Esophagus mucosa (tissue), 1 donor: ENCODE measurements around the gene ATG4D. TPM values are rescaled to one million over a fixed set of nuclear protein-coding genes. Genes with fewer than 3 reads are reported as not detected.
"Not testable (repeated sequence)": the region's sequence is repeated elsewhere in the genome, so short reads cannot be mapped to it uniquely, and the experiment has no call there.

ENCODE experiments used
- ATAC-seq: fragments of 200-7000 bp; cut with Tn5 transposase; one replicate; pipeline ENCODE4 v1.9.1; 2020
- total RNA-seq: library from RNA; stranded (reverse); gene quantifications from one replicate; pipeline ENCODE4 v1.2.4, GENCODE V29; 2023
- donor health status: DM: yes; HTN: yes; CAD: no.

The ATG4D gene
- total RNA-seq, 1 donor from 2014 or later: 42.2 TPM

- peak; percentile 90 for ATAC-seq
Observed at GRCh38 chr19:10520652-10521318, 22.9 kb upstream of the ATG4D start.

- no peak for ATAC-seq
Observed at GRCh38 chr19:10521461-10522171, 22.1 kb upstream of the ATG4D start.

DNA sequence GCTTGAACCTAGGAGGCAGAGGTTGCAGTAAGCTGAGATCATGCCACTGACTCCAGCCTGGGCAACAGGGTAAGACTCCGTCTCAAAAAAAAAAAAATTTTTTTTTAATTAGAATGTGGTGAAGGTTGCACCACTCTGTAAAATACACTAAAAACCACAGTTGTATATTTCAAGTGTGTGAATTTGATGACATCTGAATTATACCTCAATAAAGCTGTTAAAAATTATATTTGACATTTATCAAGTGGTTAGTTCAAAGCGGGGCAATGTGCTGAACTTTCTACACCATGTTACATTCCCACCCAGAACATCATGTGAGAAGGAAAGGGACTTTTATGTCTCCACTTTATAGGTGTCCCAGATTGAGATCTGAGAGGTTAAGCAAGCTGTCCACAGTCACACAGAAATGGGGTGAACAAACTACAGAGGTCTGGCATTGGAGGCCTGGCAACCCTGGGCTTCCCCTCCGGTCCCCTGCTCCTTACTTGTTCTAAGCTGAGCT lies 20.5 kb upstream of the ATG4D start:
- no peak for ATAC-seq

DNA sequence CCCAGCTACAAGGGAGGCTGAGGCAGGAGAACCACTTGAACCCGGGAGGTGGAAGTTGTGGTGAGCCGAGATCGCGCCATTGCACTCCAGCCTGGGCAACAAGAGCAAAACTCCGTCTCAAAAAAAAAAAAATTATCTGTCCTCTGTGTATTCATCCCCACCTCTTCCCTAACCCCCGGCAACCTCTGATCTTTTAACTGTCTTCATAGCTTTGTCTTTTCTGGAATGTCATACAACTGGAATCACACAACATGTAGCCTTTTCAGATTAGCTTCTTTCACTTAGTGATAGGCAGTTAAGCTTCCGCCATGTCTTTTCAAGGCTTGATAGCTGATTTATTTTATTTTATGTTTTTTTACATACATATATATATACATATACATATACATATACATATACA lies 18.1 kb upstream of the ATG4D start:
- ATAC-seq: no peak

- not testable (repeated sequence) for ATAC-seq
Observed at GRCh38 chr19:10526887-10527286, 16.8 kb upstream of the ATG4D start.

- ATAC-seq: no peak
Observed at GRCh38 chr19:10532457-10532856, 11.2 kb upstream of the ATG4D start.

- ATAC-seq: peak; percentile 59
Observed at GRCh38 chr19:10533646-10534386, 9.9 kb upstream of the ATG4D start.

- peak; percentile 87 for ATAC-seq
Observed at GRCh38 chr19:10535613-10536012, 8.1 kb upstream of the ATG4D start.

GRCh38 chr19:10537668-10538067 lies 6.0 kb upstream of the ATG4D start:
- no peak for ATAC-seq

DNA sequence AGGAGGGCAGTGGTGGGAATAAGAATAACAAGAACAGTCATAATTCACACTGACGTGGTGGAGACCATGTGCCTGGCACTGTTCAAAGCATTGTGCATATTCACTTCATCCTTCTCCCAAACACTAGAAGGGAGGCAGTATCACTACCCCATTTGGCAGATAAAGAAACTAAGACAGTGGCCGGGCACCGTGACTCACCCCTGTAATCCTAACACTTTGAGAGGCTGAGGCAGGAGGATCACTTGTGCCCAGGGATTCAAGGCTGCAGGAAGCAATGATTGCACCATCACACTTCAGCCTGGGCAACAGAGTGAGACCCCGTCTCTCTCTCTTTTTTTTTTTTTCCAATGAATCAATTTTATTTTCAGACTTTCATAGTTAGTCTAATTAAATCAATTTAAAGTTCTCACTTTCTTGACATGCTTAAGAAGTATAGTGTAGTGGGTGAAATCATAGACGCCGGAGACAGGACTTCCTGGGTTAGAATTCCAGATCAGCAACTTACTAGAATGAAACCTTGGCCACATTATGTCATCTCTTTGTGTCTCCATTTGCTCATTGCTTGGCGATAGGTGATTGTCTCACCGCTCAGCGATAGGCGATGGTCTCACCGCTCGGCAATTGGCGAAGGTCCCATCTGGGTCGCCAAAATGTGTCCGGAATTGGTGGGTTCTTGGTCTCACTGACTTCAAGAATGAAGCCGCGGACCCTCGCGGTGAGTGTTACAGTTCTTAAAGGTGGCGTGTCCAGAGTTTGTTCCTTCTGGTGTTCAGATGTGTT lies 5.3 kb upstream of the ATG4D start:
- no peak for ATAC-seq

DNA sequence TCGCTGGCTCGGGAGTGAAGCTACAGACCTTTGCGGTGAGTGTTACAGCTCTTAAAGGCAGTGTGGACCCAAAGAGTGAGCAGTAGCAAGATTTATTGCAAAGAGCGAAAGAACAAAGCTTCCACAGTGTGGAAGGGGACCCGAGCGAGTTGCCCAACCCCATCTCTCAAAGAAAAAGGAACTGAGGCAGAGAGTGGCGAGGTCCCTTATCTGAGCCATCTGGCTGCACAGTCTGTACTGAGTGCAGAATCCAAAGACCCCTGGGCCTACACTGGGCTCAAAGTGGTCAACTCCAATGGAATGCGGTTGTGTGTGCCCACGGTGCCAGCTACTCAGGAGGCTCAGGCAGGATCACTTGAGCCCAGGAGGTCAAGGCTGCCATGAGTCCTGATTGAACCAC lies 4.7 kb upstream of the ATG4D start:
- ATAC-seq: not testable (repeated sequence)

GRCh38 chr19:10543059-10543419 lies 665 bp upstream of the ATG4D start:
- ATAC-seq: no peak

GRCh38 chr19:10544242-10544752 lies 593 bp downstream of the ATG4D start:
- peak; percentile 48 for ATAC-seq

- peak; percentile 1 for ATAC-seq
Observed at GRCh38 chr19:10544753-10545251, 1.1 kb downstream of the ATG4D start.

DNA sequence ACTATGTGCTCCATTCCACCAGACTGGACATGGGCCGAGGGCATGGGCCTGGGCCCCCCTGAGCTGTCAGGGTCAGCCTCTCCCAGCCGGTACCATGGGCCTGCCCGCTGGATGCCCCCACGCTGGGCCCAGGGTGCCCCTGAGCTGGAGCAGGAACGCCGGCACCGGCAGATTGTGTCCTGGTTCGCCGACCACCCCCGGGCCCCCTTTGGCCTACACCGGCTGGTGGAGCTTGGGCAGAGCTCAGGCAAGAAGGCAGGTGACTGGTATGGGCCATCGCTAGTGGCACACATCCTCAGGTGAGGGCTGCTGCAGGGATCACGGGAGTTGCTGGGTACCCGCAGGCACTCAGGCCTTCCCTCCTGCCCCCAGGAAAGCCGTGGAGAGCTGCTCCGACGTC lies 3.1 kb downstream of the ATG4D start:
- no peak for ATAC-seq

GRCh38 chr19:10548746-10549276 lies 5.1 kb downstream of the ATG4D start:
- ATAC-seq: no peak

- ATAC-seq: no peak
Observed at GRCh38 chr19:10549733-10550132, 6.0 kb downstream of the ATG4D start.

DNA sequence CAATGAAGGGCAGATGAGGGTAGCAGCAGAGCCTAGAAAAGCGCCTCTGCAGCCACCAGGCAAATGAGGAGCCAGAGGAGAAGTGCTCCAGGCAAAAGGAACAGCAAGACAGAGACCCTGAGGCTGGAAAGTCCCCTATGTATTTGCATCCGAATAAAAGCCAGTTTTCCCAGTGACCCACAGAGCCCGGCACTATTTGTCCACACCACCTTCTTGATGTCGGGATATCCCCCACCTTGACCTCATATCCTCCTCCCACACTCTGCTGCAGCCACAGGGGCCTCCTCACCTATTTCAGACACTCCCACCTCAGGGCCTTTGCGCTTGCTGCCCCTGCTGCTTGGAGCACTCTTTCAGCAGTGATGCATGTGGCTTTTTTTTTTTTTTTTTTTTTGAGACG lies 6.6 kb downstream of the ATG4D start:
- ATAC-seq: no peak

GRCh38 chr19:10551006-10551405 lies 7.3 kb downstream of the ATG4D start:
- ATAC-seq: not testable (repeated sequence)

GRCh38 chr19:10551698-10552301 lies 8.1 kb downstream of the ATG4D start:
- ATAC-seq: no peak

DNA sequence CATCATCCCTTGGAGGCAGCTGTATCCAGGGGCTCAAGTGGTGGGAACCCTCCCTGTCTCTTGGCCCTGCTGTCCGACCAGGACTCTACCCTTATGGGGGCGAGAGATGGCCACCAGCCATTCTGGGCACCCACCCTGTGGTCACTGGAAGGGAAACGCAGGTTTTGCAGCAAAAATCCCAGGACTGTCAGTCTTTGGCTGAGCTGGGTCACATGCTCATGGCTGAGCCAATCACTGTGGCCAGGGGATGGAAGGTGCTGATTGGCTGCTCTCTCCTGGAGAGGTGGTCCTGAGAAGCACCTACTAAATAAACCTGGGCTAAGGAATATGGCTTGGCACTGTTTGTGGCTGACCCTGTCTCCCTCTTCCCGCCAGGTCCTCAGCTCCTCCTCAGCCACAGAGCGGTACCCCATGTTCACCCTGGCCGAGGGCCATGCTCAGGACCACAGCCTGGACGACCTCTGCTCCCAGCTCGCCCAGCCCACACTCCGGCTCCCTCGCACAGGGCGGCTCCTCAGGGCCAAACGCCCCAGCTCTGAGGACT lies 8.9 kb downstream of the ATG4D start:
- no peak for ATAC-seq
